NCI-H128 (cell line): ENCODE measurements around the gene ZBTB20.

Experiments
- DNase-seq: peaks from one replicate; lab custom pipeline; 2025; ENCODE audit not compliant: unreplicated experiment; lab: John Stamatoyannopoulos, UW

The ZBTB20 gene

GRCh38 chr3:114552527-114552812 is 594.6 kb downstream of the ZBTB20 start:
- no peak for DNase-seq

GRCh38 chr3:114551770-114552526 is 595.1 kb downstream of the ZBTB20 start:
- no peak for DNase-seq

- DNase-seq = no peak
Measured at GRCh38 chr3:114550165-114550564, 596.9 kb downstream of the ZBTB20 start.

- DNase-seq = no peak
Measured at GRCh38 chr3:114545193-114545592, 601.9 kb downstream of the ZBTB20 start.

- no peak for DNase-seq
Measured at GRCh38 chr3:114542359-114542758, 604.7 kb downstream of the ZBTB20 start.

- DNase-seq = no peak
Measured at GRCh38 chr3:114539525-114539924, 607.6 kb downstream of the ZBTB20 start.

- no peak for DNase-seq
Measured at GRCh38 chr3:114538211-114538610, 608.9 kb downstream of the ZBTB20 start.

GRCh38 chr3:114528517-114528916 is 618.6 kb downstream of the ZBTB20 start:
- no peak for DNase-seq

GRCh38 chr3:114527036-114527644 is 619.9 kb downstream of the ZBTB20 start:
- DNase-seq = no peak

- DNase-seq = no peak
Measured at GRCh38 chr3:114525278-114525677, 621.8 kb downstream of the ZBTB20 start.

- DNase-seq = no peak
Measured at GRCh38 chr3:114519415-114519814, 627.7 kb downstream of the ZBTB20 start.

GRCh38 chr3:114518206-114518808 is 628.8 kb downstream of the ZBTB20 start:
- DNase-seq = no peak

GRCh38 chr3:114510201-114510600 is 636.9 kb downstream of the ZBTB20 start:
- no peak for DNase-seq

- no peak for DNase-seq
Measured at GRCh38 chr3:114509756-114510155, 637.3 kb downstream of the ZBTB20 start.

- no peak for DNase-seq
Measured at GRCh38 chr3:114508976-114509375, 638.1 kb downstream of the ZBTB20 start.

- no peak for DNase-seq
Measured at GRCh38 chr3:114508208-114508607, 638.9 kb downstream of the ZBTB20 start.

GRCh38 chr3:114506591-114507300 is 640.3 kb downstream of the ZBTB20 start:
- no peak for DNase-seq

- DNase-seq = no peak
Measured at GRCh38 chr3:114504941-114505628, 642.0 kb downstream of the ZBTB20 start.

- no peak for DNase-seq
Measured at GRCh38 chr3:114502204-114502603, 644.9 kb downstream of the ZBTB20 start.

- no peak for DNase-seq
Measured at GRCh38 chr3:114499976-114500375, 647.1 kb downstream of the ZBTB20 start.
